Spleen (tissue), 11 donors: ENCODE measurements around the gene NAALADL2. TPM values are rescaled to one million over a fixed set of nuclear protein-coding genes. Genes with fewer than 3 reads are reported as not detected.
"Not testable (repeated sequence)": the region's sequence is repeated elsewhere in the genome, so short reads cannot be mapped to it uniquely, and the experiment has no call there.

Experiments
- DNase-seq: peaks from one replicate; pipeline ENCODE4 v3.0.0-alpha.2; 2020
- H3K27ac ChIP-seq, 8 donors: fragments of 200-600 bp; sonication (generic) in 7 of 8; 1 replicate in 4 of 8; 2 replicates in 4 of 8; pipeline versions ENCODE4 v1.5.0 to v1.8.0; 2016 to 2021; ENCODE audit warnings: inconsistent platforms in 4 of 8, mild to moderate bottlenecking in 4 of 8, moderate library complexity in 1 of 8
- H3K27me3 ChIP-seq, 7 donors: fragments of 200-600 bp; sonication (generic) in 6 of 7; replicated peaks in 1 of 7; 1 replicate in 4 of 7; 2 replicates in 3 of 7; pipeline versions ENCODE4 v1.5.0 to v1.8.0; 2016 to 2021; ENCODE audit warnings: inconsistent platforms in 3 of 7, mild to moderate bottlenecking in 1 of 7
- H3K36me3 ChIP-seq, 6 donors: fragments of 200-600 bp; sonication (generic) in 5 of 6; 1 replicate in 4 of 6; 2 replicates in 2 of 6; pipeline versions ENCODE4 v1.5.0 to v1.8.0; 2016 to 2021; ENCODE audit warnings: inconsistent platforms in 2 of 6
- H3K4me1 ChIP-seq, 6 donors: fragments of 200-600 bp; sonication (generic) in 5 of 6; 1 replicate in 3 of 6; 2 replicates in 3 of 6; pipeline versions ENCODE4 v1.5.0 to v1.8.0; 2016 to 2021; ENCODE audit warnings: inconsistent platforms in 3 of 6
- H3K4me3 ChIP-seq, 8 donors: fragments of 200-600 bp; sonication (generic) in 7 of 8; 1 replicate in 4 of 8; 2 replicates in 4 of 8; pipeline versions ENCODE4 v1.5.0 to v1.8.0; 2016 to 2021; ENCODE audit warnings: inconsistent platforms in 4 of 8, mild to moderate bottlenecking in 4 of 8, moderate library complexity in 2 of 8
- H3K9me3 ChIP-seq, 8 donors: fragments of 200-600 bp; sonication (generic) in 7 of 8; 1 replicate in 4 of 8; 2 replicates in 4 of 8; pipeline versions ENCODE4 v1.5.0 to v1.8.0; 2016 to 2021; ENCODE audit warnings: inconsistent platforms in 4 of 8
- POLR2A ChIP-seq, 3 donors: fragments of 450-650 bp; IDR thresholded peaks; one replicate each; pipeline ENCODE4 v1.5.1; 2017; ENCODE audit warnings: antibody characterized with exemption in 3 of 3, mild to moderate bottlenecking in 1 of 3
- POLR2AphosphoS5 ChIP-seq, 3 donors: sonication (generic); formaldehyde crosslinking; IDR thresholded peaks; one replicate each; pipeline ENCODE4 v1.5.1; 2017; ENCODE audit warnings: antibody characterized with exemption in 3 of 3
- WGBS, 5 donors: extraction: QIAGEN DNeasy Blood & Tissue Kit in 3 of 5; methylation state at CpG; one replicate each; pipeline versions ENCODE4 v1.1.5 to v1.1.7; 2013 to 2018; 5-methylcytosine and 5-hydroxymethylcytosine counted together
- intact Hi-C: fragments of 100-400 bp; cut with DNase I; formaldehyde crosslinking; loops from one replicate; pipeline ENCODE4 v1.15.0; 2023; ENCODE audit warnings: low total_unique reads
- polyA plus RNA-seq, 3 donors: library from polyadenylated mRNA; stranded (reverse); fragments of 200-250 nt; gene quantifications; one replicate each; pipeline ENCODE4 v1.2.1, GENCODE V29; 2013
- total RNA-seq, 7 donors: library from RNA; depleted of rRNA in 3 of 7; stranded (reverse); fragments of >200 nt in 3 of 7; fragmentation: NEBNext Ultra II Directional in 4 of 7; extraction: Animal tissue kit (Norgen Biotek cat#: 25700) in 4 of 7; gene quantifications; one replicate each; pipeline versions ENCODE4 v1.1.0 to v1.2.1, GENCODE V29; 2016 to 2021
- TF ChIP-seq, protein P1 (sequence below), 11 experiments: fragments of 200-600 bp in 7 of 11; fragments of 450-650 bp in 4 of 11; sonication (generic) in 4 of 11; IDR thresholded peaks in 8 of 11; conservative IDR thresholded peaks in 3 of 11; 1 replicate in 7 of 11; 2 replicates in 4 of 11; pipeline versions ENCODE4 v1.4.0 to v1.8.0; 2016 to 2021; ENCODE audit warnings: antibody characterized with exemption in 11 of 11, inconsistent platforms in 4 of 11, mild to moderate bottlenecking in 1 of 11
- donor health status: healthy with polysubstance abuse.
- donor health status: DM: no; HTN: no; CAD: no; lungs with moderate emphysema.
- donor health status: DM: no; HTN: no; CAD: no.
- donor health status: Bipolar disorder and iron deficiency.
- donor health status: healthy.
- donor health status: DM: no; HTN: no; CAD: no.
- donor health status: DM: yes; HTN: yes; CAD: no.

NAALADL2 gene
- total and polyA plus RNA-seq, 10 donors: 0.09 to 14.4 (median 6.4) TPM

DNA sequence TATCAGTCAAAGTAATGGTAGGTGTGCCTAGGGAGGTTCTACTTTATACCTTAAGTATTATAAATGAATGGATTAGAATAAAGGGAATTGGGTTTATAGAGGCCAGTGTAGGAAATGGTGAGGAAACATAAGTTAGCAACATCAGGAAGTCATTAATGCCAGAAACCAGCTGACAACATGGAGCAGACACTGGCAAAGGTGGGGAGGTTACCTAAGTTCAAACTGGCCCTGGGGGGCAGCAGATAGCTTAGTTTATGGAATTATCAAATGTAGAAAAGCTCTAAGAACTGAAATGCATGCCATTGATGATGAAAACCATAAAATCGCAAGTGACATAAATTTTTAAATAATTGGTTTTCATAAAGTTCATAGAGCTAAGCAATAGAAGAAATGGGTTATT is 498.6 kb downstream of the NAALADL2 start:
- intact Hi-C loops: no loop called here
- peaks cover 0 to 11% (median 6%) of the 10 kb centered on the region in 8 donors for H3K9me3 ChIP-seq
- no peaks in the 10 kb centered on the region for H3K36me3 ChIP-seq
- TF ChIP-seq POLR2AphosphoS5 (IDR thresholded peaks at IDR 0.05) (no peak), POLR2A (IDR thresholded peaks at IDR 0.05) (no peak)
- TF ChIP-seq, protein P1, sequence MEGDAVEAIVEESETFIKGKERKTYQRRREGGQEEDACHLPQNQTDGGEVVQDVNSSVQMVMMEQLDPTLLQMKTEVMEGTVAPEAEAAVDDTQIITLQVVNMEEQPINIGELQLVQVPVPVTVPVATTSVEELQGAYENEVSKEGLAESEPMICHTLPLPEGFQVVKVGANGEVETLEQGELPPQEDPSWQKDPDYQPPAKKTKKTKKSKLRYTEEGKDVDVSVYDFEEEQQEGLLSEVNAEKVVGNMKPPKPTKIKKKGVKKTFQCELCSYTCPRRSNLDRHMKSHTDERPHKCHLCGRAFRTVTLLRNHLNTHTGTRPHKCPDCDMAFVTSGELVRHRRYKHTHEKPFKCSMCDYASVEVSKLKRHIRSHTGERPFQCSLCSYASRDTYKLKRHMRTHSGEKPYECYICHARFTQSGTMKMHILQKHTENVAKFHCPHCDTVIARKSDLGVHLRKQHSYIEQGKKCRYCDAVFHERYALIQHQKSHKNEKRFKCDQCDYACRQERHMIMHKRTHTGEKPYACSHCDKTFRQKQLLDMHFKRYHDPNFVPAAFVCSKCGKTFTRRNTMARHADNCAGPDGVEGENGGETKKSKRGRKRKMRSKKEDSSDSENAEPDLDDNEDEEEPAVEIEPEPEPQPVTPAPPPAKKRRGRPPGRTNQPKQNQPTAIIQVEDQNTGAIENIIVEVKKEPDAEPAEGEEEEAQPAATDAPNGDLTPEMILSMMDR (IDR thresholded peaks at IDR 0.05 in 8 of 11, conservative IDR thresholded peaks at IDR 0.05 in 3 of 11): no peak
- no peak overlapping the region for H3K27ac ChIP-seq
- H3K4me3 ChIP-seq: no peak overlapping the region
- WGBS, 5 donors: 85 to 97% (median 94%) methylated on average over 1 of the region's 1 CpG
- DNase-seq: no peak
- no peaks in the 10 kb centered on the region for H3K4me1 ChIP-seq
- no peaks in the 10 kb centered on the region for H3K27me3 ChIP-seq

DNA sequence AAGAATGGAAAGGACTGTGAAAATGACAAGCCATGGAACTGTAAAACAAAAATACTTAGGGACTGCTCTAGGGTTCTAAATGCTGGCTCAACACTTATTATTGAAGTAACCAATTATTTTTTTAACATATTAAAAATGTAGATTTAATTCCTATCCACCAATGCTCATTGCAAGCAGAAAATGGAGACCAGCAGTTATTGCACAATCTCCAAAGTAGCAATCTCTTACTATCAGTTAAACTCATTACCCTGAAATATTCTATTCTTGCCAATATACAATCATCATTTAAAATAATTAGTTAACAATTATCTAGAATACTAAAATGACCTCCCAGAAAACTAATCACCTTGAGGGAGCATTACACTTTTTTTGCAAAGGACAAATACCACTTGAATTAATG is 499.8 kb downstream of the NAALADL2 start:
- no peak overlapping the region for H3K4me3 ChIP-seq
- DNase-seq: no peak
- no peaks in the 10 kb centered on the region for H3K27me3 ChIP-seq
- H3K27ac ChIP-seq: no peak overlapping the region
- TF ChIP-seq, protein P1 (IDR thresholded peaks at IDR 0.05 in 8 of 11, conservative IDR thresholded peaks at IDR 0.05 in 3 of 11): no peak
- TF ChIP-seq POLR2A (IDR thresholded peaks at IDR 0.05): no peak
- TF ChIP-seq POLR2AphosphoS5 (IDR thresholded peaks at IDR 0.05): no peak
- H3K4me1 ChIP-seq: no peaks in the 10 kb centered on the region
- H3K36me3 ChIP-seq: no peaks in the 10 kb centered on the region
- intact Hi-C loops: no loop called here
- peaks cover 0 to 18% (median 8%) of the 10 kb centered on the region in 8 donors for H3K9me3 ChIP-seq

DNA sequence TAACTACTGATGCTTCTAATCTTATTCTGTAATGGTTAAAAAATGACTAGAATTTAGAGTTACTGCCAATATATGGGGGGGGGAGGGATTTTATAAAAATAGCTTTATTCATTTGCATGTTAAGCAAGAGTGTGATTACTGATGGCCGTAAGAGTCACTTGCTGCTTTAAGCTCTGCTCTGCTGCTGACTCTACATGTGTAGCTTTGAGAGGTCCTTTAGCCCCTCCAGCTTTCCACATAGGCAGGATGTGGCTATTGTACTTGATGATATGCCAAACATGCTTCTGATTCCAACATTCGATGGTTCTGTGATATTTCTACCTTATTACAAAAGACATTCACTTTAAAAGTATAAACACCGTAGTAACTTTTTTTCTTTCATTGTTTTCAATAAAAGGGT is 511.3 kb downstream of the NAALADL2 start:
- H3K27ac ChIP-seq, H3K27me3 ChIP-seq, DNase-seq, H3K36me3 ChIP-seq, H3K4me3 ChIP-seq, intact Hi-C loops, H3K4me1 ChIP-seq: not testable (repeated sequence)
- peaks cover 0 to 15% (median 0%) of the 10 kb centered on the region in 8 donors for H3K9me3 ChIP-seq
- 53 to 73% (median 60%) methylated on average over 3 of the region's 3 CpGs for WGBS, 5 donors

DNA sequence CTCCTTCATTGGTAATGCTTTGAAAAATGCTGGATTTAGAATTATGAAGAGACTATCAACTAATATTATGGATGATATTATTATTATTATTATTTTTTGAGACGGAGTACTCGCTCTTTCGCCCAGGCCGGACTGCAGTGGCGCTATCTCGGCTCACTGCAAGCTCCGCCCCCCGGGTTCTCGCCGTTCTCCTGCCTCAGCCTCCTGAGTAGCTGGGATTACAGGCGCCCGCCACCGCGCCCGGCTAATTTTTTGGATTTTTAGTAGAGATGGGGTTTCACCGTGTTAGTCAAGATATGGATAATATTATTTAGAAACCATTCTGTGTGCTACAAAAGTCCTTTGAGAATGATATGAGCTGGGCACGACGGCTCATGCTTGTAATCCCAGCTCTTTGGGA is 512.1 kb downstream of the NAALADL2 start:
- H3K27ac ChIP-seq, H3K4me3 ChIP-seq, H3K27me3 ChIP-seq, DNase-seq, H3K36me3 ChIP-seq, H3K4me1 ChIP-seq, intact Hi-C loops: not testable (repeated sequence)
- 95 to 98% (median 96%) methylated on average over 18 of the region's 18 CpGs for WGBS, 5 donors
- H3K9me3 ChIP-seq: peaks cover 0 to 15% (median 0%) of the 10 kb centered on the region in 8 donors

DNA sequence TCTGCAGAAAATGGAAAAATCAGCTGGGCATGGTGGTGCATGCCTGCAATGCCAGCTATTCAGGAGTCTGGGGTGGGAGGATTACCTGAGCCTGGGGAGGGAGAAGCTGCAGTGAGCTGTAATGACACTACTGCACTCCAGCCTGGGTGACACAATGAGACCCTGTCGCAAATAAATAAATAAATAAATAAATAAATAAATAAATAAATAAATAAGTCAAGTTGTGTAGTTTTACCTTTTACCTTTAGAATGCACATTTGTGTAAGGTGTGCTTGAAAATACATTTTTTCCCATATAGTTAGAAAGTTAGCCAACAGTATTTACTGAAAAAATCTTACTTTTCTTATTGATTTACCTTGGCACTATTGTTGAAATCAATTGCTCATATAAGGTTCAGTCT is 515.6 kb downstream of the NAALADL2 start:
- H3K36me3 ChIP-seq: no peaks in the 10 kb centered on the region
- H3K27me3 ChIP-seq: no peaks in the 10 kb centered on the region
- no peaks in the 10 kb centered on the region for H3K4me1 ChIP-seq
- H3K27ac ChIP-seq: no peak overlapping the region
- H3K9me3 ChIP-seq: peaks cover 0 to 22% (median 2%) of the 10 kb centered on the region in 8 donors
- intact Hi-C loops: no loop called here
- H3K4me3 ChIP-seq: no peak overlapping the region
- no peak for TF ChIP-seq POLR2AphosphoS5 (IDR thresholded peaks at IDR 0.05)
- no peak for TF ChIP-seq POLR2A (IDR thresholded peaks at IDR 0.05)
- TF ChIP-seq, protein P1 (IDR thresholded peaks at IDR 0.05 in 8 of 11, conservative IDR thresholded peaks at IDR 0.05 in 3 of 11): no peak
- 84 to 92% (median 91%) methylated on average over 1 of the region's 1 CpG for WGBS, 5 donors
- no peak for DNase-seq
